Subcutaneous abdominal adipose tissue (tissue), 5 donors: Measurements from ENCODE around the gene SHLD2.
A peak's percentile ranks its signal among the peaks of the same experiment; 100 is the strongest.
"Not testable (repeated sequence)": the region's sequence is repeated elsewhere in the genome, so short reads cannot be mapped to it uniquely, and the experiment has no call there.

Experiments used
- H3K27ac ChIP-seq: one replicate; pipeline ENCODE4 v1.7.0; 2013; ENCODE audit warnings: low read depth, mild to moderate bottlenecking, inconsistent platforms, low read length, moderate library complexity
- H3K27me3 ChIP-seq, 5 donors: one replicate each; pipeline ENCODE4 v1.7.0; 2013; ENCODE audit warnings: low read length in 5 of 5, inconsistent platforms in 1 of 5; ENCODE audit not compliant: control insufficient read depth in 5 of 5, insufficient read depth in 4 of 5
- H3K36me3 ChIP-seq, 5 donors: one replicate each; pipeline ENCODE4 v1.7.0; 2013; ENCODE audit warnings: low read length in 5 of 5; ENCODE audit not compliant: control insufficient read depth in 5 of 5, insufficient read depth in 5 of 5
- H3K4me1 ChIP-seq, 5 donors: one replicate each; pipeline ENCODE4 v1.7.0; 2013; ENCODE audit warnings: low read length in 5 of 5, mild to moderate bottlenecking in 3 of 5, moderate library complexity in 1 of 5; ENCODE audit not compliant: control insufficient read depth in 5 of 5, insufficient read depth in 5 of 5
- H3K4me3 ChIP-seq, 5 donors: one replicate each; pipeline ENCODE4 v1.7.0; 2013; ENCODE audit warnings: low read length in 5 of 5, low read depth in 1 of 5
- H3K9ac ChIP-seq, 5 donors: one replicate each; pipeline ENCODE4 v1.7.0; 2013; ENCODE audit warnings: low read length in 5 of 5, mild to moderate bottlenecking in 4 of 5, moderate library complexity in 3 of 5
- H3K9me3 ChIP-seq, 5 donors: one replicate each; pipeline ENCODE4 v1.7.0; 2013; ENCODE audit warnings: low read length in 5 of 5; ENCODE audit not compliant: control insufficient read depth in 5 of 5
- donor health status: healthy.
- donor health status: healthy.
- donor health status: healthy.
- donor health status: healthy.
- donor health status: healthy.

Gene SHLD2

GRCh38 chr10:87066178-87066577, 28.8 kb upstream of the SHLD2 start:
- H3K9me3 ChIP-seq: no peaks in the 10 kb centered on the region
- H3K4me3 ChIP-seq: no peak overlapping the region
- no peaks in the 10 kb centered on the region for H3K4me1 ChIP-seq
- peaks cover 32 to 87% (median 66%) of the 10 kb centered on the region in 5 donors for H3K36me3 ChIP-seq
- no peaks in the 10 kb centered on the region for H3K27me3 ChIP-seq
- no peak overlapping the region for H3K27ac ChIP-seq
- H3K9ac ChIP-seq: no peak overlapping the region

- H3K4me1 ChIP-seq: no peaks in the 10 kb centered on the region
- H3K9ac ChIP-seq: no peak overlapping the region
- no peaks in the 10 kb centered on the region for H3K27me3 ChIP-seq
- H3K9me3 ChIP-seq: no peaks in the 10 kb centered on the region
- no peak overlapping the region for H3K4me3 ChIP-seq
- peaks cover 34 to 85% (median 64%) of the 10 kb centered on the region in 5 donors for H3K36me3 ChIP-seq
- no peak overlapping the region for H3K27ac ChIP-seq
Measured at GRCh38 chr10:87066865-87067264, 28.1 kb upstream of the SHLD2 start.

GRCh38 chr10:87068281-87068680, 26.7 kb upstream of the SHLD2 start:
- Histone ChIP-seq H3K27ac (no peak overlapping the region), H3K27me3 (no peaks in the 10 kb centered on the region), H3K9ac (no peak overlapping the region), H3K4me1 (no peaks in the 10 kb centered on the region), H3K36me3 (peaks cover 37 to 86% (median 66%) of the 10 kb centered on the region in 5 donors), H3K9me3 (no peaks in the 10 kb centered on the region), H3K4me3 (no peak overlapping the region)

GRCh38 chr10:87072449-87072848, 22.6 kb upstream of the SHLD2 start:
- Histone ChIP-seq H3K27ac (no peak overlapping the region), H3K27me3 (no peaks in the 10 kb centered on the region), H3K4me1 (no peaks in the 10 kb centered on the region), H3K36me3 (peaks cover 23 to 57% (median 36%) of the 10 kb centered on the region in 5 donors), H3K9ac (no peak overlapping the region), H3K9me3 (no peaks in the 10 kb centered on the region), H3K4me3 (no peak overlapping the region)

GRCh38 chr10:87076421-87076820, 18.6 kb upstream of the SHLD2 start:
- H3K4me3 ChIP-seq, H3K27me3 ChIP-seq, H3K9ac ChIP-seq, H3K4me1 ChIP-seq, H3K27ac ChIP-seq, H3K9me3 ChIP-seq: not testable (repeated sequence)
- H3K36me3 ChIP-seq: peaks cover 5 to 27% (median 21%) of the 10 kb centered on the region in 5 donors

- no peak overlapping the region for H3K9ac ChIP-seq
- H3K36me3 ChIP-seq: peaks cover 0 to 2% (median under 1%) of the 10 kb centered on the region in 5 donors
- no peak overlapping the region for H3K4me3 ChIP-seq
- H3K27ac ChIP-seq: no peak overlapping the region
- H3K9me3 ChIP-seq: no peaks in the 10 kb centered on the region
- H3K27me3 ChIP-seq: no peaks in the 10 kb centered on the region
- peaks cover 0 to 12% (median 7%) of the 10 kb centered on the region in 5 donors for H3K4me1 ChIP-seq
Measured at GRCh38 chr10:87079106-87079836, 15.7 kb upstream of the SHLD2 start.

- H3K27me3 ChIP-seq, H3K27ac ChIP-seq, H3K4me3 ChIP-seq, H3K36me3 ChIP-seq, H3K9ac ChIP-seq, H3K9me3 ChIP-seq: not testable (repeated sequence)
- peaks cover 0 to 19% (median 12%) of the 10 kb centered on the region in 5 donors for H3K4me1 ChIP-seq
Measured at GRCh38 chr10:87080621-87081020, 14.4 kb upstream of the SHLD2 start.

- not testable (repeated sequence) for H3K36me3 ChIP-seq, H3K9ac ChIP-seq, H3K9me3 ChIP-seq, H3K4me3 ChIP-seq, H3K27me3 ChIP-seq, H3K27ac ChIP-seq
- peaks cover 0 to 19% (median 12%) of the 10 kb centered on the region in 5 donors for H3K4me1 ChIP-seq
Measured at GRCh38 chr10:87081574-87081973, 13.4 kb upstream of the SHLD2 start.

GRCh38 chr10:87082219-87082618, 12.8 kb upstream of the SHLD2 start:
- H3K4me1 ChIP-seq: peaks cover 0 to 19% (median 12%) of the 10 kb centered on the region in 5 donors
- not testable (repeated sequence) for H3K27me3 ChIP-seq, H3K27ac ChIP-seq, H3K9ac ChIP-seq, H3K36me3 ChIP-seq, H3K4me3 ChIP-seq, H3K9me3 ChIP-seq

- H3K27ac ChIP-seq: peak overlapping the region; percentile 46
- not testable (repeated sequence) for H3K4me3 ChIP-seq, H3K9me3 ChIP-seq, H3K9ac ChIP-seq, H3K27me3 ChIP-seq, H3K36me3 ChIP-seq
- peaks cover 0 to 19% (median 12%) of the 10 kb centered on the region in 5 donors for H3K4me1 ChIP-seq
Measured at GRCh38 chr10:87083576-87084290, 11.3 kb upstream of the SHLD2 start.
